Measurements from ENCODE around the gene NUP153.

The NUP153 gene

DNA sequence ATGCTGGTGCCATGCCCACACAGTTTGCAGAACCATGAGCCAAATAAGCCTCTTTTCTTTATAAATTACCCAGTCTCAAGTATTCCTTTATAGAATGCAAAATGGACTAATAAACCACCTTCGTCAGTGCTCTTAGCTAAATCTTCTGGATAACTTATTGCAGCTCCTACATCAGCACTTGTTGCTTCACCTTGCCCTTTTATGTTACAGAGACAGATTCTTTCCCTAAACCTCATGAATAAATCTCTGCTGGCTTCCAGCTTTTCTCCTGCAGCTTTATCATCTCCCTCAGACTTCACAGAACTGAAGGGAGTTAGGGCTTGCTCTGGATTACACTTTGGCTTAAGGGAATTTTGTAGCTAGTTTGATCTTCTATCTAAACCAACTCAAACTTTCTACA is 22.6 kb downstream of the NUP153 start:
- Histone ChIP-seq H3K4me3 (IDR thresholded peaks at IDR 0.05; ENCODE audit: insufficient read depth, low read depth, low read length) (no peak overlapping the region), H2AFZ (ENCODE audit: low read depth) (no peak overlapping the region), H3K36me3 (ENCODE audit: insufficient read depth) (peaks cover 9% of the 10 kb centered on the region; the same call in 1 of the 2 replicates), H3K27ac (no peak overlapping the region), H3K4me1 (ENCODE audit: low read depth, poor library complexity, severe bottlenecking) (peaks cover 12% of the 10 kb centered on the region), H4K20me1 (ENCODE audit: insufficient read depth) (peaks cover 85% of the 10 kb centered on the region), H3K4me2 (no peak overlapping the region), H3K79me2 (ENCODE audit: insufficient read depth, low read depth) (peaks cover 98% of the 10 kb centered on the region), H3K27me3 (ENCODE audit: insufficient read depth, low read depth) (no peaks in the 10 kb centered on the region), H3K9ac (no peak overlapping the region)
- TF ChIP-seq, protein P1, sequence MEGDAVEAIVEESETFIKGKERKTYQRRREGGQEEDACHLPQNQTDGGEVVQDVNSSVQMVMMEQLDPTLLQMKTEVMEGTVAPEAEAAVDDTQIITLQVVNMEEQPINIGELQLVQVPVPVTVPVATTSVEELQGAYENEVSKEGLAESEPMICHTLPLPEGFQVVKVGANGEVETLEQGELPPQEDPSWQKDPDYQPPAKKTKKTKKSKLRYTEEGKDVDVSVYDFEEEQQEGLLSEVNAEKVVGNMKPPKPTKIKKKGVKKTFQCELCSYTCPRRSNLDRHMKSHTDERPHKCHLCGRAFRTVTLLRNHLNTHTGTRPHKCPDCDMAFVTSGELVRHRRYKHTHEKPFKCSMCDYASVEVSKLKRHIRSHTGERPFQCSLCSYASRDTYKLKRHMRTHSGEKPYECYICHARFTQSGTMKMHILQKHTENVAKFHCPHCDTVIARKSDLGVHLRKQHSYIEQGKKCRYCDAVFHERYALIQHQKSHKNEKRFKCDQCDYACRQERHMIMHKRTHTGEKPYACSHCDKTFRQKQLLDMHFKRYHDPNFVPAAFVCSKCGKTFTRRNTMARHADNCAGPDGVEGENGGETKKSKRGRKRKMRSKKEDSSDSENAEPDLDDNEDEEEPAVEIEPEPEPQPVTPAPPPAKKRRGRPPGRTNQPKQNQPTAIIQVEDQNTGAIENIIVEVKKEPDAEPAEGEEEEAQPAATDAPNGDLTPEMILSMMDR (conservative IDR thresholded peaks at IDR 0.05; ENCODE audit: low read depth, low read length) = no peak

DNA sequence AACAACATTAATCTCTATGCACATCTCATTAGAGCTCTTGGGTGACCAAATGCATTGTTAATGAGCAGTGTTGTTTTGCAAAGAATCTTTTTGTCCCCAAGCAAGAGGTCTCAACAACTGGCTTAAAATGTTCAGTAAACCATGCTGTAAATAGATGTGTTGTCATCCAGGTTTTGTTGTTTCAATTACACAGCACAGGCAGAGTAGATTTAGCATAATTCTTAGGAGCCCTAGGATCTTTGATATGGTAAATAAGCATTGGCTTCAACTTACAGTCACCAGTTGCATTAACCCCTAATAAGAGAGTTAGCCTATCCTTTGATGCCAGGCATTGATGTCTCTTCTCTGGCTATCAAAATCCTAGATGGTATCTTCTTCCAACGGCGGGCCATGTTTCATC is 23.3 kb downstream of the NUP153 start:
- no peak overlapping the region for H3K27ac ChIP-seq
- peaks cover 98% of the 10 kb centered on the region for H3K79me2 ChIP-seq (ENCODE audit: insufficient read depth, low read depth)
- no peaks in the 10 kb centered on the region for H3K27me3 ChIP-seq (ENCODE audit: insufficient read depth, low read depth)
- peaks cover 19% of the 10 kb centered on the region for H3K4me1 ChIP-seq (ENCODE audit: low read depth, poor library complexity, severe bottlenecking)
- H3K9ac ChIP-seq = no peak overlapping the region
- H3K36me3 ChIP-seq (ENCODE audit: insufficient read depth) = peaks cover 9% of the 10 kb centered on the region; the same call in 1 of the 2 replicates
- no peak overlapping the region for H2AFZ ChIP-seq (ENCODE audit: low read depth)
- TF ChIP-seq, protein P1 (conservative IDR thresholded peaks at IDR 0.05; ENCODE audit: low read depth, low read length) = no peak
- H3K4me2 ChIP-seq = no peak overlapping the region
- peaks cover 84% of the 10 kb centered on the region for H4K20me1 ChIP-seq (ENCODE audit: insufficient read depth)
- no peak overlapping the region for H3K4me3 ChIP-seq (IDR thresholded peaks at IDR 0.05; ENCODE audit: insufficient read depth, low read depth, low read length)

- Histone ChIP-seq H4K20me1 (ENCODE audit: insufficient read depth) (peaks cover 86% of the 10 kb centered on the region), H3K27me3 (ENCODE audit: insufficient read depth, low read depth) (no peaks in the 10 kb centered on the region), H3K27ac (no peak overlapping the region)
Observed at GRCh38 chr6:17679726-17680125, 27.0 kb downstream of the NUP153 start.

DNA sequence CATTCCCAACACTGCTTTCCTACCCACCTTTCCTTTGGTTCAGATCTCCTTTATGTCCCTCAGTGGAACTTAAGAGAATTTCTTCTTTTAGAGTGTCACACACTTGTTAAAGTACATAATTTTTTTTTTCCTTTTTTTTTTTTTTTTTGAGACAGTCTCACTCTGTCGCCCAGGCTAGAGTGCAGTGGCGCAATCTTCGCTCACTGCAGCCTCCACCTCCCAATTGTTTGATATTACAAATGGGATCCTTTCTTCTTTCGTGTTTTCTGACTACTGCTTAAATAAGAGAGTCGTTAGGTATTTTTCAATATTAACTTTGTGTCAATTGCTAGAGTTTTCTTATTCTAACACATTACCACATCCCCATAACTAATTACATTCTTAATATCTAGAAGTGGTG is 29.1 kb downstream of the NUP153 start:
- no peak overlapping the region for H3K4me2 ChIP-seq
- H3K27ac ChIP-seq = no peak overlapping the region
- peaks cover 68% of the 10 kb centered on the region for H4K20me1 ChIP-seq (ENCODE audit: insufficient read depth)
- H3K4me3 ChIP-seq (IDR thresholded peaks at IDR 0.05; ENCODE audit: insufficient read depth, low read depth, low read length) = no peak overlapping the region
- TF ChIP-seq, protein P1 (conservative IDR thresholded peaks at IDR 0.05; ENCODE audit: low read depth, low read length) = no peak
- peaks cover 40% of the 10 kb centered on the region for H3K4me1 ChIP-seq (ENCODE audit: low read depth, poor library complexity, severe bottlenecking)
- no peaks in the 10 kb centered on the region for H3K27me3 ChIP-seq (ENCODE audit: insufficient read depth, low read depth)
- H2AFZ ChIP-seq (ENCODE audit: low read depth) = no peak overlapping the region
- H3K9ac ChIP-seq = no peak overlapping the region
- H3K36me3 ChIP-seq (ENCODE audit: insufficient read depth) = peaks cover 11% of the 10 kb centered on the region; the same call in 1 of the 2 replicates
- H3K79me2 ChIP-seq (ENCODE audit: insufficient read depth, low read depth) = peaks cover 98% of the 10 kb centered on the region

More at GRCh38 chr6:17679726-17680125, 27.0 kb downstream of the NUP153 start:
- peaks cover 25% of the 10 kb centered on the region for H3K4me1 ChIP-seq (ENCODE audit: low read depth, poor library complexity, severe bottlenecking)
- TF ChIP-seq, protein P1 (conservative IDR thresholded peaks at IDR 0.05; ENCODE audit: low read depth, low read length) = no peak
- peaks cover 3% of the 10 kb centered on the region; the same call in 1 of the 2 replicates for H3K36me3 ChIP-seq (ENCODE audit: insufficient read depth)
- no peak overlapping the region for H3K4me2 ChIP-seq
- no peak overlapping the region for H3K4me3 ChIP-seq (IDR thresholded peaks at IDR 0.05; ENCODE audit: insufficient read depth, low read depth, low read length)
- peaks cover 100% of the 10 kb centered on the region for H3K79me2 ChIP-seq (ENCODE audit: insufficient read depth, low read depth)
- no peak overlapping the region for H3K9ac ChIP-seq
- no peak overlapping the region for H2AFZ ChIP-seq (ENCODE audit: low read depth)

Data from KMS-11 (cell line).